Measurements from ENCODE around the gene NEXMIF. TPM values are rescaled to one million over a fixed set of nuclear protein-coding genes. Genes with fewer than 3 reads are reported as not detected.
"Not testable (repeated sequence)": the region's sequence is repeated elsewhere in the genome, so short reads cannot be mapped to it uniquely, and the experiment has no call there.

NEXMIF gene
- total and polyA plus RNA-seq, 2 donors (not counting 1 experiment from before 2014, with no cell fraction given): under 0.01 TPM

- H3K9ac ChIP-seq (ENCODE audit: insufficient read depth, low read length): no peak overlapping the region
- H3K27me3 ChIP-seq (ENCODE audit: control insufficient read depth, insufficient read depth, low read length): no peaks in the 10 kb centered on the region
- no peak overlapping the region for H2AFZ ChIP-seq (ENCODE audit: low read length)
- H3K9me3 ChIP-seq (ENCODE audit: control insufficient read depth, insufficient read depth, low read depth, low read length): no peaks in the 10 kb centered on the region
- H3K27ac ChIP-seq (ENCODE audit: insufficient read depth, low read length): no peak overlapping the region
- H3K36me3 ChIP-seq (ENCODE audit: control insufficient read depth, insufficient read depth, low read length): no peaks in the 10 kb centered on the region
- DNase-seq (ENCODE audit: low read depth in 2 of 2): no peak
- H3K4me1 ChIP-seq (ENCODE audit: control insufficient read depth, extremely low read depth, insufficient read depth, low read length): no peaks in the 10 kb centered on the region
- no peaks in the 10 kb centered on the region for H4K20me1 ChIP-seq (ENCODE audit: control insufficient read depth, extremely low read depth, insufficient read depth, low read length)
- H3K79me2 ChIP-seq (ENCODE audit: control insufficient read depth, insufficient read depth, low read length): no peaks in the 10 kb centered on the region
- no peak for TF ChIP-seq CTCF (conservative IDR thresholded peaks at IDR 0.05 in 1 of 2, IDR thresholded peaks at IDR 0.05 in 1 of 2; ENCODE audit: low read depth in 1 of 2, low read length in 2 of 2)
- no peak for TF ChIP-seq EZH2 (IDR thresholded peaks at IDR 0.05; ENCODE audit: low read length, missing control alignments)
- no peak overlapping the region for H3K4me3 ChIP-seq (replicated peaks in 1 of 4; ENCODE audit: control extremely low read depth in 1 of 4, insufficient read depth in 1 of 4, low read depth in 3 of 4, low read length in 4 of 4)
- no peak overlapping the region for H3K4me2 ChIP-seq (ENCODE audit: extremely low read depth, insufficient read depth, low read length)
Observed at GRCh38 chrX:74890676-74891430, 34.4 kb downstream of the NEXMIF start.

- not testable (repeated sequence) for H3K27me3 ChIP-seq (ENCODE audit: control insufficient read depth, insufficient read depth, low read length); H3K36me3 ChIP-seq (ENCODE audit: control insufficient read depth, insufficient read depth, low read length); H2AFZ ChIP-seq (ENCODE audit: low read length); H3K4me1 ChIP-seq (ENCODE audit: control insufficient read depth, extremely low read depth, insufficient read depth, low read length); DNase-seq (ENCODE audit: low read depth in 2 of 2); H3K4me2 ChIP-seq (ENCODE audit: extremely low read depth, insufficient read depth, low read length); H3K27ac ChIP-seq (ENCODE audit: insufficient read depth, low read length); H3K9ac ChIP-seq (ENCODE audit: insufficient read depth, low read length); H3K9me3 ChIP-seq (ENCODE audit: control insufficient read depth, insufficient read depth, low read depth, low read length); H4K20me1 ChIP-seq (ENCODE audit: control insufficient read depth, extremely low read depth, insufficient read depth, low read length); H3K4me3 ChIP-seq (replicated peaks in 1 of 4; ENCODE audit: control extremely low read depth in 1 of 4, insufficient read depth in 1 of 4, low read depth in 3 of 4, low read length in 4 of 4); H3K79me2 ChIP-seq (ENCODE audit: control insufficient read depth, insufficient read depth, low read length)
Observed at GRCh38 chrX:74882383-74882782, 42.9 kb downstream of the NEXMIF start.

GRCh38 chrX:74865725-74866124, 59.5 kb downstream of the NEXMIF start:
- Histone ChIP-seq H3K4me2 (ENCODE audit: extremely low read depth, insufficient read depth, low read length) (no peak overlapping the region), H3K9ac (ENCODE audit: insufficient read depth, low read length) (no peak overlapping the region)

More at GRCh38 chrX:74865725-74866124, 59.5 kb downstream of the NEXMIF start:
- H3K27me3 ChIP-seq (ENCODE audit: control insufficient read depth, insufficient read depth, low read length): no peaks in the 10 kb centered on the region
- H3K4me1 ChIP-seq (ENCODE audit: control insufficient read depth, extremely low read depth, insufficient read depth, low read length): no peaks in the 10 kb centered on the region
- DNase-seq (ENCODE audit: low read depth in 2 of 2): no peak
- H3K36me3 ChIP-seq (ENCODE audit: control insufficient read depth, insufficient read depth, low read length): no peaks in the 10 kb centered on the region
- H2AFZ ChIP-seq (ENCODE audit: low read length): no peak overlapping the region
- H4K20me1 ChIP-seq (ENCODE audit: control insufficient read depth, extremely low read depth, insufficient read depth, low read length): no peaks in the 10 kb centered on the region
- no peak for TF ChIP-seq EZH2 (IDR thresholded peaks at IDR 0.05; ENCODE audit: low read length, missing control alignments)
- no peak for TF ChIP-seq CTCF (conservative IDR thresholded peaks at IDR 0.05 in 1 of 2, IDR thresholded peaks at IDR 0.05 in 1 of 2; ENCODE audit: low read depth in 1 of 2, low read length in 2 of 2)
- no peak overlapping the region for H3K4me3 ChIP-seq (replicated peaks in 1 of 4; ENCODE audit: control extremely low read depth in 1 of 4, insufficient read depth in 1 of 4, low read depth in 3 of 4, low read length in 4 of 4)
- H3K9me3 ChIP-seq (ENCODE audit: control insufficient read depth, insufficient read depth, low read depth, low read length): no peaks in the 10 kb centered on the region
- no peaks in the 10 kb centered on the region for H3K79me2 ChIP-seq (ENCODE audit: control insufficient read depth, insufficient read depth, low read length)
- no peak overlapping the region for H3K27ac ChIP-seq (ENCODE audit: insufficient read depth, low read length)

All from fibroblast of lung (primary cell).